H9 (cell line): ENCODE measurements around the gene LCNL1. TPM values are rescaled to one million over a fixed set of nuclear protein-coding genes. Genes with fewer than 3 reads are reported as not detected.

Source experiments
- DNase-seq: peaks from one replicate; pipeline ENCODE4 v3.0.0-alpha.2; 2017
- H2AFZ ChIP-seq: one replicate; pipeline ENCODE4 v1.6.1; 2013; ENCODE audit warnings: mild to moderate bottlenecking, low read length, control low read depth, moderate library complexity
- H2AK5ac ChIP-seq: 2 replicates; pipeline ENCODE4 v1.6.1; 2013; ENCODE audit warnings: low read length, control low read depth, mixed read lengths; ENCODE audit not compliant: insufficient read length
- H2BK120ac ChIP-seq: one replicate; pipeline ENCODE4 v1.6.1; 2013; ENCODE audit warnings: low read depth, mild to moderate bottlenecking, low read length, control low read depth, inconsistent platforms; ENCODE audit not compliant: poor library complexity, severe bottlenecking
- H2BK12ac ChIP-seq: 2 replicates; pipeline ENCODE4 v1.6.1; 2013; ENCODE audit warnings: low read length, control low read depth, mixed read lengths, low read depth; ENCODE audit not compliant: insufficient read length
- H2BK15ac ChIP-seq: 2 replicates; pipeline ENCODE4 v1.6.1; 2013; ENCODE audit warnings: low read depth, low read length, control low read depth
- H2BK20ac ChIP-seq: one replicate; pipeline ENCODE4 v1.6.1; 2013; ENCODE audit warnings: low read depth, mild to moderate bottlenecking, low read length, control low read depth, inconsistent platforms; ENCODE audit not compliant: poor library complexity, severe bottlenecking
- H2BK5ac ChIP-seq: 2 replicates; pipeline ENCODE4 v1.6.1; 2013; ENCODE audit warnings: low read length, control low read depth, mixed read lengths; ENCODE audit not compliant: insufficient read length
- H3K14ac ChIP-seq: 2 replicates; pipeline ENCODE4 v1.6.1; 2013; ENCODE audit warnings: low read length, control low read depth; ENCODE audit not compliant: insufficient read depth
- H3K18ac ChIP-seq: 2 replicates; pipeline ENCODE4 v1.6.1; 2013; ENCODE audit warnings: low read depth, mild to moderate bottlenecking, mixed read lengths, low read length, control low read depth; ENCODE audit not compliant: insufficient read length
- H3K23ac ChIP-seq: 2 replicates; pipeline ENCODE4 v1.6.1; 2013; ENCODE audit warnings: low read length, control low read depth, mixed read lengths, low read depth; ENCODE audit not compliant: insufficient read length
- H3K23me2 ChIP-seq: 2 replicates; pipeline ENCODE4 v1.6.1; 2013; ENCODE audit warnings: low read depth, mild to moderate bottlenecking, mixed read lengths, low read length, control low read depth; ENCODE audit not compliant: insufficient read length, poor library complexity, severe bottlenecking
- H3K27ac ChIP-seq: 2 replicates; pipeline ENCODE4 v1.5.1; 2013; ENCODE audit warnings: low read length, control low read depth, mixed read lengths, low read depth; ENCODE audit not compliant: insufficient read length
- H3K27me3 ChIP-seq: 2 replicates; pipeline ENCODE4 v1.6.1; 2013; ENCODE audit warnings: low read length, control low read depth, inconsistent platforms; ENCODE audit not compliant: insufficient read depth
- H3K4ac ChIP-seq: 2 replicates; pipeline ENCODE4 v1.6.1; 2013; ENCODE audit warnings: low read depth, mild to moderate bottlenecking, control low read depth, inconsistent platforms, low read length, moderate library complexity
- H3K4me1 ChIP-seq: 2 replicates; pipeline ENCODE4 v1.6.1; 2013; ENCODE audit warnings: low read length, control low read depth, inconsistent platforms; ENCODE audit not compliant: insufficient read depth
- H3K4me2 ChIP-seq: 2 replicates; pipeline ENCODE4 v1.6.1; 2013; ENCODE audit warnings: low read length, control low read depth, mixed read lengths; ENCODE audit not compliant: insufficient read length, insufficient read depth
- H3K56ac ChIP-seq: 2 replicates; pipeline ENCODE4 v1.6.1; 2013; ENCODE audit warnings: low read depth, mild to moderate bottlenecking, mixed read lengths, low read length, control low read depth; ENCODE audit not compliant: insufficient read length
- H3K79me1 ChIP-seq: 2 replicates; pipeline ENCODE4 v1.6.1; 2013; ENCODE audit warnings: low read depth, mild to moderate bottlenecking, moderate library complexity, low read length, control low read depth, inconsistent platforms; ENCODE audit not compliant: insufficient read depth, poor library complexity, severe bottlenecking
- H3K79me2 ChIP-seq: 2 replicates; pipeline ENCODE4 v1.6.1; 2013; ENCODE audit warnings: low read length, control low read depth, inconsistent platforms; ENCODE audit not compliant: insufficient read depth
- H3K9ac ChIP-seq: 2 replicates; pipeline ENCODE4 v1.6.1; 2013; ENCODE audit warnings: low read length, control low read depth, mixed read lengths; ENCODE audit not compliant: insufficient read length; ENCODE audit errors: extremely low read depth
- H3K9me3 ChIP-seq: one replicate; pipeline ENCODE4 v1.6.1; 2013; ENCODE audit warnings: low read depth, low read length, inconsistent platforms; ENCODE audit not compliant: control insufficient read depth
- H3T11ph ChIP-seq: one replicate; pipeline ENCODE4 v1.6.1; 2013; ENCODE audit warnings: mild to moderate bottlenecking, low read length, control low read depth, inconsistent platforms
- H4K20me1 ChIP-seq: one replicate; pipeline ENCODE4 v1.6.1; 2013; ENCODE audit not compliant: control insufficient read depth, insufficient read length, insufficient read depth
- H4K5ac ChIP-seq: 2 replicates; pipeline ENCODE4 v1.6.1; 2013; ENCODE audit warnings: low read depth, mild to moderate bottlenecking, mixed read lengths, low read length, control low read depth; ENCODE audit not compliant: insufficient read length
- H4K8ac ChIP-seq: replicated peaks from 2 replicates; pipeline ENCODE4 v1.6.1; 2013; ENCODE audit warnings: low read length, control low read depth, mixed read lengths, low read depth; ENCODE audit not compliant: insufficient read length
- H4K91ac ChIP-seq: 2 replicates; pipeline ENCODE4 v1.6.1; 2013; ENCODE audit warnings: low read depth, mild to moderate bottlenecking, moderate library complexity, mixed read lengths, low read length, control low read depth; ENCODE audit not compliant: insufficient read length
- H3K27ac Mint-ChIP-seq, 3 experiments: 2 replicates in 2 of 3; 3 replicates in 1 of 3; pipeline ENCODE4 v1.8.0; 2020 to 2021; ENCODE audit warnings: mixed read lengths in 3 of 3, mild to moderate bottlenecking in 1 of 3, moderate library complexity in 1 of 3
- H3K27me3 Mint-ChIP-seq: 2 replicates; pipeline ENCODE4 v1.8.0; 2021; ENCODE audit warnings: low read depth, mild to moderate bottlenecking, moderate library complexity, mixed read lengths
- H3K36me3 Mint-ChIP-seq, 3 experiments: 2 replicates in 2 of 3; 3 replicates in 1 of 3; pipeline ENCODE4 v1.8.0; 2020 to 2021; ENCODE audit warnings: low read depth in 3 of 3, mixed read lengths in 3 of 3; ENCODE audit not compliant: insufficient read depth in 1 of 3
- H3K4me1 Mint-ChIP-seq, 2 experiments: 2 replicates each; pipeline ENCODE4 v1.8.0; 2020; ENCODE audit warnings: mixed read lengths in 2 of 2
- H3K4me3 Mint-ChIP-seq, 2 experiments: 2 replicates in 1 of 2; 3 replicates in 1 of 2; pipeline ENCODE4 v1.8.0; 2020 to 2021; ENCODE audit warnings: mild to moderate bottlenecking in 2 of 2, mixed read lengths in 2 of 2, moderate library complexity in 1 of 2
- H3K9me3 Mint-ChIP-seq, 2 experiments: 2 replicates in 1 of 2; 3 replicates in 1 of 2; pipeline ENCODE4 v1.8.0; 2020; ENCODE audit warnings: mild to moderate bottlenecking in 2 of 2, mixed read lengths in 2 of 2, moderate library complexity in 1 of 2
- WGBS: extraction: QIAGEN DNeasy Blood & Tissue Kit; methylation state at CpG from one replicate; pipeline ENCODE4 v1.1.7; 2013; ENCODE audit warnings: missing lambda C conversion rate, low lambda C conversion rate, mixed read lengths; ENCODE audit not compliant: insufficient read length; ENCODE audit errors: extremely low coverage; 5-methylcytosine and 5-hydroxymethylcytosine counted together
- total RNA-seq: library from RNA; stranded (reverse); gene quantifications from 2 replicates; pipeline ENCODE4 v1.2.1, GENCODE V29; 2021
- TF ChIP-seq, protein P1 (sequence below): fragments of 200-600 bp; sonication (generic); conservative IDR thresholded peaks from 3 replicates; pipeline ENCODE4 v1.8.0; 2021; ENCODE audit warnings: antibody characterized with exemption, mild to moderate bottlenecking

Gene LCNL1
- total RNA-seq, 1 experiment from 2014 or later, result 0.20 TPM

DNA sequence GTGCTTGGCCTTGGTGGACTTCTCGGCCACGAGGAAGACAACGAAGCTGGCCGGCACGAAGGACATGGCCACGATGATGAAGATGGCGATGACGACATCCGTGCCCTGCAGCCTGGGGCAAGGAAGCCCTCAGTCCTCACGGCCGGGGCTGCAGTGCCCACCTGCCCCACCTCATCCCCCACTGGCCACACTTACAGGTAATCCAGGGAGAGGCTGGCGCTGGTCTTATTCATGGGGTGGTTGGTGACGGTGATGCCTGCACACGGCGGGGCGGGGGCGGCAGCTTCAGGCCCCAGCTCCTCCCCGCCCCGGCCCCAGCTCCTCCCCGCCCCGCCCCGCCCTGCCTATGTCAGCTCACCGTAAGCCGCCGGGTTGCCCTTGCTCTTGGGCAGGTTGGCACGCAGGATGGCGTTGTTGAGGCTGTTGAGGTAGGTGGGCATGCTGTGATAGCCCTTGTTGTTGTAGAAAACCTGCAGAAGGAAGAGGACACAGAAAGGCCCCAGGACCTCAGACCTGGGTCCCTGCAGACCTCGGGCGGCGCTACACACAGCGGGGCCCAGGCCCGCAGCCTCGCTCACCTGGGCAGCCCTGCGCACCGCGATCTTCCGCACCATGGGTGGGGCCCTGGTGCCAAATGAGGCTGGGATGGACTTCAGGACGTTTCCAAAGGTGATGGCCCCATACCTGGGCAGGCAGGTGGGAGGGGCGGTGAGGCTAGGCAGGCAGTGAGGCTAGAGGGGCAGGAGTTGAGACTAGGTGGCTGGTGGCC, 29.3 kb downstream of the LCNL1 start:
- Mint-ChIP-seq H3K27ac (no peak overlapping the region), H3K27me3 (no peaks in the 10 kb centered on the region; the same call in 1 of the 2 replicates), H3K4me3 (no peak overlapping the region), H3K36me3 (peaks cover 2 to 12% (median 8%) of the 10 kb centered on the region in 3 experiments; a peak in 5 of 7 replicates), H3K4me1 (no peaks in the 10 kb centered on the region), H3K9me3 (no peaks in the 10 kb centered on the region)
- H2BK5ac ChIP-seq, result no peak overlapping the region
- no peak overlapping the region for H3K23ac ChIP-seq
- no peak overlapping the region for H3K4ac ChIP-seq
- no peaks in the 10 kb centered on the region for H3K9me3 ChIP-seq
- no peak overlapping the region for H3K4me2 ChIP-seq
- H3K14ac ChIP-seq, result no peak overlapping the region
- no peak overlapping the region for H2AFZ ChIP-seq
- no peak overlapping the region for H3K56ac ChIP-seq
- DNase-seq, result no peak
- no peak overlapping the region for H2BK12ac ChIP-seq
- no peak overlapping the region for H2BK20ac ChIP-seq
- TF ChIP-seq, protein P1, sequence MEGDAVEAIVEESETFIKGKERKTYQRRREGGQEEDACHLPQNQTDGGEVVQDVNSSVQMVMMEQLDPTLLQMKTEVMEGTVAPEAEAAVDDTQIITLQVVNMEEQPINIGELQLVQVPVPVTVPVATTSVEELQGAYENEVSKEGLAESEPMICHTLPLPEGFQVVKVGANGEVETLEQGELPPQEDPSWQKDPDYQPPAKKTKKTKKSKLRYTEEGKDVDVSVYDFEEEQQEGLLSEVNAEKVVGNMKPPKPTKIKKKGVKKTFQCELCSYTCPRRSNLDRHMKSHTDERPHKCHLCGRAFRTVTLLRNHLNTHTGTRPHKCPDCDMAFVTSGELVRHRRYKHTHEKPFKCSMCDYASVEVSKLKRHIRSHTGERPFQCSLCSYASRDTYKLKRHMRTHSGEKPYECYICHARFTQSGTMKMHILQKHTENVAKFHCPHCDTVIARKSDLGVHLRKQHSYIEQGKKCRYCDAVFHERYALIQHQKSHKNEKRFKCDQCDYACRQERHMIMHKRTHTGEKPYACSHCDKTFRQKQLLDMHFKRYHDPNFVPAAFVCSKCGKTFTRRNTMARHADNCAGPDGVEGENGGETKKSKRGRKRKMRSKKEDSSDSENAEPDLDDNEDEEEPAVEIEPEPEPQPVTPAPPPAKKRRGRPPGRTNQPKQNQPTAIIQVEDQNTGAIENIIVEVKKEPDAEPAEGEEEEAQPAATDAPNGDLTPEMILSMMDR, result no peak
- no peak overlapping the region for H4K8ac ChIP-seq
- no peaks in the 10 kb centered on the region for H3K79me1 ChIP-seq
- no peak overlapping the region for H4K5ac ChIP-seq
- no peak overlapping the region for H3K18ac ChIP-seq
- no peak overlapping the region for H3K9ac ChIP-seq
- no peaks in the 10 kb centered on the region for H3K27me3 ChIP-seq
- H4K20me1 ChIP-seq, result peaks cover 2% of the 10 kb centered on the region
- no peak overlapping the region for H3T11ph ChIP-seq
- no peak overlapping the region for H4K91ac ChIP-seq
- no peaks in the 10 kb centered on the region for H3K23me2 ChIP-seq
- no peak overlapping the region for H2BK120ac ChIP-seq
- H2BK15ac ChIP-seq, result no peak overlapping the region
- no peak overlapping the region for H3K27ac ChIP-seq
- H3K79me2 ChIP-seq, result no peaks in the 10 kb centered on the region
- no peaks in the 10 kb centered on the region for H3K4me1 ChIP-seq
- WGBS, result no CpG with 5 or more reads among the region's 39 CpGs
- H2AK5ac ChIP-seq, result no peak overlapping the region
